Measurements from ENCODE around the gene IGSF11.

DNA sequence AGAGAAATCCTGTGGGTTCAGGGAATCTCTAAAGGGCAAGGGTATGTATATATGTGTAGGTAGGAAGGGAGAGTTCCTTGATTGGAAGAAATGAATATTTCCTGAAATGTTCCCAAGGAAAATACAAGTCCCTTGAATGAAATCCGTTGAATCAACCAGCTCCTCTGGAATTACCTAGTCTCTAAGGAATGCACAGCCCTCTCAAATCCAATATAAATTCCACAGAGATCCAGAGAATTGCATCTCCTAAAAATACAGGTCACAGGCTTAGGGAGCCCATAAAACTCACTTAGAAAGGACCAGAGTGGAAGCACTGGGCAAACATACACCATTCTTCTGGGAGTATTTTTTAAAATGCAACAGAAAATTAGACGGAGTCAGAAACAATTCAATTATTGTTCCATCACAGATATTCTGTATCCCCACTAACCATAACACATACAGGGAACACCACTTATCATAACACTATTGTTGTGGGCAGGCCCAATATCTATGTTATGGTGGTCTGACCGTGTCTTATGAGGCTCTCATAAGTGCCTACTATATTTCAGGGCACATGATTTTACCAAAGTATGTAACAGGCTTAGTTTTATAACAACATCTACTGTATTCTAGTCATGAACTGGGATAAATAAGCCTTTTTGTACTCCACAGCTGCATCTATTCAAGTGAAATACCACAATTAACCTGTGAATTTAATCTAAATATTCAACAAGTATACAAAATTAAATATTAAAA lies 43.7 kb downstream of the IGSF11 start:
- TF ChIP-seq, protein P1, sequence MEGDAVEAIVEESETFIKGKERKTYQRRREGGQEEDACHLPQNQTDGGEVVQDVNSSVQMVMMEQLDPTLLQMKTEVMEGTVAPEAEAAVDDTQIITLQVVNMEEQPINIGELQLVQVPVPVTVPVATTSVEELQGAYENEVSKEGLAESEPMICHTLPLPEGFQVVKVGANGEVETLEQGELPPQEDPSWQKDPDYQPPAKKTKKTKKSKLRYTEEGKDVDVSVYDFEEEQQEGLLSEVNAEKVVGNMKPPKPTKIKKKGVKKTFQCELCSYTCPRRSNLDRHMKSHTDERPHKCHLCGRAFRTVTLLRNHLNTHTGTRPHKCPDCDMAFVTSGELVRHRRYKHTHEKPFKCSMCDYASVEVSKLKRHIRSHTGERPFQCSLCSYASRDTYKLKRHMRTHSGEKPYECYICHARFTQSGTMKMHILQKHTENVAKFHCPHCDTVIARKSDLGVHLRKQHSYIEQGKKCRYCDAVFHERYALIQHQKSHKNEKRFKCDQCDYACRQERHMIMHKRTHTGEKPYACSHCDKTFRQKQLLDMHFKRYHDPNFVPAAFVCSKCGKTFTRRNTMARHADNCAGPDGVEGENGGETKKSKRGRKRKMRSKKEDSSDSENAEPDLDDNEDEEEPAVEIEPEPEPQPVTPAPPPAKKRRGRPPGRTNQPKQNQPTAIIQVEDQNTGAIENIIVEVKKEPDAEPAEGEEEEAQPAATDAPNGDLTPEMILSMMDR (conservative IDR thresholded peaks at IDR 0.05; ENCODE audit: low read depth, low read length) = no peak
- TF ChIP-seq EZH2 (IDR thresholded peaks at IDR 0.05; ENCODE audit: low read length, unreplicated experiment) (no peak), EZH2phosphoT487 (IDR thresholded peaks at IDR 0.05; ENCODE audit: borderline replicate concordance, low read length) (no peak)
